Measurements from ENCODE around the gene DNM3. TPM values are rescaled to one million over a fixed set of nuclear protein-coding genes. Genes with fewer than 3 reads are reported as not detected.

The DNM3 gene
- polyA plus RNA-seq, 1 donor (not counting 4 experiments of a cell fraction or from before 2014, with no cell fraction given) = 2.0 TPM

DNA sequence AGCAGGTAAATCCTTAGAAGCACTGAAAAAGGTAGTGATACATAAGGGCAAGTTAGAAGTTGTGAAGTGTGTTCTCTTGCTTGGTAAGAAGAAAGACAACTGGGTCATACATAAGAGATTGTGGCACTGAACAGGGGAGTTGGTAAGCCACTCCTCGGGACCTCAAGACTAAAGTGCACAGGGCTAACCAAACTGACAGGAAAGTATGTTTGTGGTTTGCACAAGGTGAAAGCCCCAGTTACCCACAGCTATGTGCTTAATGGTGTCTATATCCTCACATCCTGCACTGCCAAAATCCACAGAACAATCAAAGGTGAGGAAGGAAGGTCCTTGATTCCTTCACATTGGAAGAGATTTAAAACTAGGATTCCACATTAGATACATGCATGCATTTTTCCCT, 276.5 kb downstream of the DNM3 start:
- Histone ChIP-seq H3K27me3 (ENCODE audit: control insufficient read depth, extremely low read depth, insufficient read depth, low read length) (no peaks in the 10 kb centered on the region), H3K79me2 (ENCODE audit: control insufficient read depth, insufficient read depth, low read length) (no peaks in the 10 kb centered on the region), H3K9ac (ENCODE audit: control insufficient read depth, extremely low read depth, insufficient read depth, low read length) (no peak overlapping the region), H3K4me3 (ENCODE audit: control insufficient read depth in 2 of 3, extremely low read depth in 1 of 3, insufficient read depth in 2 of 3, low read depth in 1 of 3, low read length in 3 of 3) (no peak overlapping the region), H3K27ac (ENCODE audit: control insufficient read depth, insufficient read depth, low read length) (no peak overlapping the region), H4K20me1 (ENCODE audit: control insufficient read depth, extremely low read depth, insufficient read depth, low read length) (no peaks in the 10 kb centered on the region), H3K36me3 (ENCODE audit: control insufficient read depth in 2 of 2, extremely low read depth in 1 of 2, insufficient read depth in 2 of 2, low read length in 2 of 2) (no peaks in the 10 kb centered on the region), H3K4me2 (ENCODE audit: control insufficient read depth, extremely low read depth, insufficient read depth, low read depth, low read length) (no peak overlapping the region), H3K9me1 (ENCODE audit: control insufficient read depth, extremely low read depth, insufficient read depth, low read length) (no peaks in the 10 kb centered on the region), H2AFZ (ENCODE audit: control insufficient read depth, low read length) (no peak overlapping the region), H3K4me1 (ENCODE audit: control insufficient read depth, extremely low read depth, insufficient read depth, low read length) (peaks cover 6% of the 10 kb centered on the region), H3K9me3 (ENCODE audit: control insufficient read depth, low read depth, low read length) (no peaks in the 10 kb centered on the region)
- FAIRE-seq (no peak), DNase-seq (ENCODE audit: low read depth, low spot score) (no peak)
- TF ChIP-seq, protein P1, sequence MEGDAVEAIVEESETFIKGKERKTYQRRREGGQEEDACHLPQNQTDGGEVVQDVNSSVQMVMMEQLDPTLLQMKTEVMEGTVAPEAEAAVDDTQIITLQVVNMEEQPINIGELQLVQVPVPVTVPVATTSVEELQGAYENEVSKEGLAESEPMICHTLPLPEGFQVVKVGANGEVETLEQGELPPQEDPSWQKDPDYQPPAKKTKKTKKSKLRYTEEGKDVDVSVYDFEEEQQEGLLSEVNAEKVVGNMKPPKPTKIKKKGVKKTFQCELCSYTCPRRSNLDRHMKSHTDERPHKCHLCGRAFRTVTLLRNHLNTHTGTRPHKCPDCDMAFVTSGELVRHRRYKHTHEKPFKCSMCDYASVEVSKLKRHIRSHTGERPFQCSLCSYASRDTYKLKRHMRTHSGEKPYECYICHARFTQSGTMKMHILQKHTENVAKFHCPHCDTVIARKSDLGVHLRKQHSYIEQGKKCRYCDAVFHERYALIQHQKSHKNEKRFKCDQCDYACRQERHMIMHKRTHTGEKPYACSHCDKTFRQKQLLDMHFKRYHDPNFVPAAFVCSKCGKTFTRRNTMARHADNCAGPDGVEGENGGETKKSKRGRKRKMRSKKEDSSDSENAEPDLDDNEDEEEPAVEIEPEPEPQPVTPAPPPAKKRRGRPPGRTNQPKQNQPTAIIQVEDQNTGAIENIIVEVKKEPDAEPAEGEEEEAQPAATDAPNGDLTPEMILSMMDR (optimal IDR thresholded peaks at IDR 0.05 in 1 of 3, IDR thresholded peaks at IDR 0.05 in 1 of 3, conservative IDR thresholded peaks at IDR 0.05 in 1 of 3; ENCODE audit: extremely low read depth in 1 of 3, insufficient read depth in 2 of 3, low read length in 3 of 3) = no peak
- no peak for TF ChIP-seq EZH2 (IDR thresholded peaks at IDR 0.05; ENCODE audit: low read length)
- dilution Hi-C loops (cut with MboI; ENCODE audit: extremely low pct_ligation_motif_present, low sequenced_read_pairs) = no loop called here

DNA sequence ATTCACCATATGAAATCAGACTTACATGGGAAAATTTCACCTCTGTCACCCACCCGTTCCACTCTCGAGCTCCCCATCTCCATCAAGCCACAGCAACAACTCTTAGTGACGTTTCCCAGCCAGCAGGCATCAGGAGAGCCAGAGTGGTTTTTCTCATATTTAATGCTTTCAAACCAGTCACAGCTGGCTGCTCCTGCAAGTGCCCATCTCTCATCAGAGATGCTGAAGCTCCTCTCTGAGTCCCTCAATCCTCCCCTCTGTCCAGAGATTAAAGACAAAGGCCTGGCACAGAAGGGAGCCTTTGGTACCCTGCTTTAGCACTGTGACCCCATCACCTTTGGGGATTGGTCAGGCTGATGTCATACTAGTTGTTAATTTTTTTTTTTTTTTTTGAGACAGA, 277.3 kb downstream of the DNM3 start:
- H3K4me1 ChIP-seq (ENCODE audit: control insufficient read depth, extremely low read depth, insufficient read depth, low read length) = peaks cover 6% of the 10 kb centered on the region
- H4K20me1 ChIP-seq (ENCODE audit: control insufficient read depth, extremely low read depth, insufficient read depth, low read length) = no peaks in the 10 kb centered on the region
- no peak overlapping the region for H2AFZ ChIP-seq (ENCODE audit: control insufficient read depth, low read length)
- no peaks in the 10 kb centered on the region for H3K9me3 ChIP-seq (ENCODE audit: control insufficient read depth, low read depth, low read length)
- H3K27ac ChIP-seq (ENCODE audit: control insufficient read depth, insufficient read depth, low read length) = no peak overlapping the region
- TF ChIP-seq, protein P1 (optimal IDR thresholded peaks at IDR 0.05 in 1 of 3, IDR thresholded peaks at IDR 0.05 in 1 of 3, conservative IDR thresholded peaks at IDR 0.05 in 1 of 3; ENCODE audit: extremely low read depth in 1 of 3, insufficient read depth in 2 of 3, low read length in 3 of 3) = no peak
- TF ChIP-seq EZH2 (IDR thresholded peaks at IDR 0.05; ENCODE audit: low read length) = no peak
- no peaks in the 10 kb centered on the region for H3K36me3 ChIP-seq (ENCODE audit: control insufficient read depth in 2 of 2, extremely low read depth in 1 of 2, insufficient read depth in 2 of 2, low read length in 2 of 2)
- H3K9me1 ChIP-seq (ENCODE audit: control insufficient read depth, extremely low read depth, insufficient read depth, low read length) = no peaks in the 10 kb centered on the region
- no peaks in the 10 kb centered on the region for H3K79me2 ChIP-seq (ENCODE audit: control insufficient read depth, insufficient read depth, low read length)
- FAIRE-seq = no peak
- H3K27me3 ChIP-seq (ENCODE audit: control insufficient read depth, extremely low read depth, insufficient read depth, low read length) = no peaks in the 10 kb centered on the region
- no peak for DNase-seq (ENCODE audit: low read depth, low spot score)
- H3K9ac ChIP-seq (ENCODE audit: control insufficient read depth, extremely low read depth, insufficient read depth, low read length) = no peak overlapping the region
- H3K4me2 ChIP-seq (ENCODE audit: control insufficient read depth, extremely low read depth, insufficient read depth, low read depth, low read length) = no peak overlapping the region
- dilution Hi-C loops (cut with MboI; ENCODE audit: extremely low pct_ligation_motif_present, low sequenced_read_pairs) = no loop called here
- no peak overlapping the region for H3K4me3 ChIP-seq (ENCODE audit: control insufficient read depth in 2 of 3, extremely low read depth in 1 of 3, insufficient read depth in 2 of 3, low read depth in 1 of 3, low read length in 3 of 3)
